IMR-90 (cell line): ENCODE data around the gene KCNK15. TPM values are rescaled to one million over a fixed set of nuclear protein-coding genes. Genes with fewer than 3 reads are reported as not detected.
A peak's percentile ranks its signal among the peaks of the same experiment; 100 is the strongest.

Experiments
- ATAC-seq: fragments of 200-7000 bp; cut with Tn5 transposase; 2 replicates; pipeline ENCODE4 v1.9.1; 2020; ENCODE audit warnings: low read depth, mild to moderate bottlenecking, moderate library complexity
- BruUV-seq: library from RNA; stranded (reverse); fragments of 400-500 nt; replicated peaks from 2 replicates; lab custom pipeline; 2021; lab: Mats Ljungman, UMichigan
- CTCF ChIA-PET: fragments of 300-600 bp; formaldehyde crosslinking; extraction: SDS; loops from one replicate; lab custom pipeline; 2021; ENCODE audit warnings: antibody characterized with exemption; lab: Yijun Ruan, JAX
- POLR2A ChIA-PET: fragments of 300-600 bp; sonication (Branson Sonifier 250); formaldehyde crosslinking; loops from one replicate; lab custom pipeline; 2022; ENCODE audit warnings: antibody characterized with exemption; ENCODE audit not compliant: unreplicated experiment; lab: Charles Lee
- DNase-seq: peaks from one replicate; pipeline ENCODE4 v3.0.0; 2013
- H2AFZ ChIP-seq: replicated peaks from 2 replicates; pipeline ENCODE3; 2013; ENCODE audit warnings: low read length, mild to moderate bottlenecking; ENCODE audit not compliant: poor library complexity
- H2AK5ac ChIP-seq: 2 replicates; pipeline ENCODE4 v1.6.1; 2013; ENCODE audit warnings: low read depth, low read length, inconsistent platforms
- H2AK9ac ChIP-seq: replicated peaks from 2 replicates; pipeline ENCODE3; 2013; ENCODE audit warnings: mild to moderate bottlenecking, low read depth, low read length, moderate library complexity; ENCODE audit not compliant: poor library complexity
- H2BK120ac ChIP-seq: 2 replicates; pipeline ENCODE4 v1.6.1; 2013; ENCODE audit warnings: low read depth, low read length, inconsistent platforms
- H2BK15ac ChIP-seq: 3 replicates; pipeline ENCODE4 v1.6.1; 2013; ENCODE audit warnings: low read depth, low read length, inconsistent platforms
- H2BK20ac ChIP-seq: 2 replicates; pipeline ENCODE4 v1.6.1; 2013; ENCODE audit warnings: low read depth, mild to moderate bottlenecking, inconsistent platforms, low read length, moderate library complexity
- H2BK5ac ChIP-seq: 2 replicates; pipeline ENCODE4 v1.6.1; 2013; ENCODE audit warnings: mild to moderate bottlenecking, low read depth, low read length, inconsistent platforms; ENCODE audit not compliant: poor library complexity, severe bottlenecking
- H3K14ac ChIP-seq: replicated peaks from 2 replicates; pipeline ENCODE4 v1.6.1; 2013; ENCODE audit warnings: low read depth, low read length, inconsistent platforms
- H3K18ac ChIP-seq: 2 replicates; pipeline ENCODE4 v1.6.1; 2013; ENCODE audit warnings: low read depth, low read length, control low read depth
- H3K23ac ChIP-seq: 2 replicates; pipeline ENCODE4 v1.6.1; 2013; ENCODE audit warnings: low read depth, low read length, inconsistent platforms
- H3K27ac ChIP-seq: 2 replicates; pipeline ENCODE4 v1.5.1; 2013; ENCODE audit warnings: mild to moderate bottlenecking, control low read depth, low read length; ENCODE audit not compliant: insufficient read depth
- H3K27me3 ChIP-seq: 2 replicates; pipeline ENCODE4 v1.6.1; 2013; ENCODE audit warnings: low read length; ENCODE audit not compliant: control insufficient read depth, insufficient read depth
- H3K36me3 ChIP-seq: 2 replicates; pipeline ENCODE4 v1.6.1; 2013; ENCODE audit warnings: low read length, mixed read lengths; ENCODE audit not compliant: control insufficient read depth, insufficient read depth
- H3K4ac ChIP-seq: 2 replicates; pipeline ENCODE4 v1.6.1; 2013; ENCODE audit warnings: low read depth, low read length, inconsistent platforms
- H3K4me1 ChIP-seq: 2 replicates; pipeline ENCODE4 v1.6.1; 2013; ENCODE audit warnings: low read length, mixed read lengths; ENCODE audit not compliant: control insufficient read depth, insufficient read depth
- H3K4me2 ChIP-seq: 2 replicates; pipeline ENCODE4 v1.6.1; 2013; ENCODE audit warnings: low read depth, mild to moderate bottlenecking, control low read depth, low read length, moderate library complexity
- H3K4me3 ChIP-seq: 2 replicates; pipeline ENCODE4 v1.5.1; 2013; ENCODE audit warnings: low read depth, mild to moderate bottlenecking, control low read depth, low read length, moderate library complexity; ENCODE audit not compliant: insufficient read depth
- H3K56ac ChIP-seq: 2 replicates; pipeline ENCODE4 v1.6.1; 2013; ENCODE audit warnings: low read length, inconsistent platforms; ENCODE audit not compliant: insufficient read depth; ENCODE audit errors: extremely low read depth
- H3K79me1 ChIP-seq, 2 experiments: 2 replicates each; pipeline ENCODE4 v1.6.1; 2013; ENCODE audit warnings: low read length in 2 of 2, inconsistent platforms in 1 of 2, low read depth in 1 of 2
- H3K9ac ChIP-seq: 2 replicates; pipeline ENCODE4 v1.6.1; 2013; ENCODE audit warnings: low read depth, low read length, control low read depth
- H3K9me1 ChIP-seq: 2 replicates; pipeline ENCODE4 v1.6.1; 2013; ENCODE audit warnings: low read length, inconsistent platforms; ENCODE audit not compliant: insufficient read depth
- H3K9me3 ChIP-seq: 2 replicates; pipeline ENCODE4 v1.6.1; 2013; ENCODE audit warnings: low read length; ENCODE audit not compliant: control insufficient read depth, insufficient read depth
- H4K20me1 ChIP-seq: 2 replicates; pipeline ENCODE4 v1.6.1; 2013; ENCODE audit warnings: low read length, inconsistent platforms; ENCODE audit not compliant: insufficient read depth
- H4K5ac ChIP-seq: 2 replicates; pipeline ENCODE4 v1.6.1; 2013; ENCODE audit warnings: mild to moderate bottlenecking, low read depth, low read length, control low read depth
- H4K8ac ChIP-seq, 2 experiments: 2 replicates each; pipeline ENCODE4 v1.6.1; 2013; ENCODE audit warnings: low read depth in 2 of 2, low read length in 2 of 2, control low read depth in 1 of 2, inconsistent platforms in 1 of 2
- H4K91ac ChIP-seq: 2 replicates; pipeline ENCODE4 v1.6.1; 2013; ENCODE audit warnings: low read depth, low read length, inconsistent platforms; ENCODE audit not compliant: insufficient read depth
- BHLHE40 ChIP-seq: fragments of 150-350 bp; IDR thresholded peaks from 2 replicates; pipeline ENCODE4 v1.6.1; 2016; ENCODE audit warnings: mild to moderate bottlenecking, low read depth, low read length
- CEBPB ChIP-seq: IDR thresholded peaks from 2 replicates; pipeline ENCODE4 v1.6.1; 2012; ENCODE audit warnings: low read depth, low read length, improper control_type of control experiment
- CHD1 ChIP-seq: IDR thresholded peaks from 2 replicates; pipeline ENCODE4 v1.6.1; 2012; ENCODE audit warnings: low read depth, low read length, improper control_type of control experiment
- MAFK ChIP-seq: IDR thresholded peaks from 2 replicates; pipeline ENCODE4 v1.6.1; 2012; ENCODE audit warnings: low read depth, low read length, improper control_type of control experiment
- MAZ ChIP-seq: IDR thresholded peaks from 2 replicates; pipeline ENCODE4 v1.6.1; 2012; ENCODE audit warnings: low read depth, mild to moderate bottlenecking, low read length, improper control_type of control experiment, moderate library complexity, borderline replicate concordance
- MXI1 ChIP-seq: IDR thresholded peaks from 2 replicates; pipeline ENCODE4 v1.6.1; 2012; ENCODE audit warnings: low read depth, mild to moderate bottlenecking, low read length, moderate library complexity, borderline replicate concordance
- NFE2L2 ChIP-seq: fragments of 150-350 bp; IDR thresholded peaks from 2 replicates; pipeline ENCODE4 v1.6.1; 2016; ENCODE audit warnings: low read depth, mild to moderate bottlenecking, low read length
- POLR2A ChIP-seq: IDR thresholded peaks from 2 replicates; pipeline ENCODE4 v1.6.1; 2012; ENCODE audit warnings: mild to moderate bottlenecking, low read depth, low read length
- RCOR1 ChIP-seq: IDR thresholded peaks from 2 replicates; pipeline ENCODE4 v1.6.1; 2012; ENCODE audit warnings: mild to moderate bottlenecking, low read length, improper control_type of control experiment; ENCODE audit not compliant: insufficient replicate concordance
- WGBS, 2 experiments: methylation state at CpG; one replicate each; pipeline versions ENCODE4 v1.1.5 to v1.1.7; 2013; ENCODE audit warnings: missing lambda C conversion rate in 2 of 2; ENCODE audit not compliant: insufficient read length in 1 of 2; ENCODE audit errors: extremely low coverage in 2 of 2; 5-methylcytosine and 5-hydroxymethylcytosine counted together
- dilution Hi-C: fragments of 300-500 bp; cut with HindIII; formaldehyde crosslinking; loops from one replicate; pipeline ENCODE4 v1.14.3; 2018; ENCODE audit warnings: low sequenced_read_pairs; ENCODE audit not compliant: unreplicated experiment
- in situ Hi-C: fragments of 300-500 bp; cut with MboI; formaldehyde crosslinking; loops from 3 replicates; pipeline ENCODE4 v1.14.3; 2019; ENCODE audit warnings: low sequenced_read_pairs, inconsistent platforms, mixed read lengths
- intact Hi-C: fragments of 100-400 bp; cut with micrococcal nuclease; formaldehyde crosslinking; loops from 2 replicates; pipeline ENCODE4 v1.10.0; 2022
- polyA plus RNA-seq, 3 experiments: library from polyadenylated mRNA; depleted of rRNA; stranded (reverse); fragments of >200 nt; gene quantifications; 2 replicates each; pipeline ENCODE4 v1.2.3, GENCODE V29; 2012; ENCODE audit warnings: low replicate concordance in 1 of 3
- total RNA-seq: library from RNA; depleted of rRNA; stranded (reverse); fragments of >200 nt; gene quantifications from 2 replicates; pipeline ENCODE4 v1.2.3, GENCODE V29; 2012
- TF ChIP-seq, protein P1 (sequence below): fragments of 150-350 bp; IDR thresholded peaks from 2 replicates; pipeline ENCODE4 v1.6.1; 2016; ENCODE audit warnings: low read depth, mild to moderate bottlenecking, low read length, moderate library complexity, borderline replicate concordance
- TF ChIP-seq, protein P2 (sequence below): fragments of 150-350 bp; IDR thresholded peaks from 2 replicates; pipeline ENCODE4 v1.6.1; 2017; ENCODE audit warnings: mild to moderate bottlenecking, antibody characterized with exemption, low read length, low read depth

KCNK15 gene
- total and polyA plus RNA-seq, 2 of the 4 experiments (the other 2 are of a cell fraction), result not detected

GRCh38 chr20:44736170-44737021, 9.3 kb upstream of the KCNK15 start:
- Histone ChIP-seq H3K9ac (no peak overlapping the region), H4K20me1 (no peaks in the 10 kb centered on the region), H2AK5ac (peak overlapping the region; percentile 43), H3K4me3 (no peak overlapping the region), H2BK20ac (no peak overlapping the region), H3K23ac (no peak overlapping the region), H2BK120ac (0 out of 2 replicates have a peak overlapping the region, but pooled peaks have one; percentile 17), H3K79me1 (no peaks in the 10 kb centered on the region), H2AK9ac (no peak overlapping the region), H3K27ac (no peak overlapping the region), H3K4me1 (peaks cover 6% of the 10 kb centered on the region; the same call in 1 of the 2 replicates), H2AFZ (peak overlapping the region; percentile 81), H4K5ac (peak overlapping the region; percentile 94), H3K56ac (no peak overlapping the region), H4K91ac (peak overlapping the region; percentile 42; the same call in 1 of the 2 replicates), H3K36me3 (no peaks in the 10 kb centered on the region), H3K18ac (peak overlapping the region; percentile 71), H3K27me3 (peaks cover 10% of the 10 kb centered on the region), H3K14ac (peak overlapping the region; percentile 55; the same call in 1 of the 2 replicates), H3K9me3 (no peaks in the 10 kb centered on the region), H3K4ac (peak overlapping the region; percentile 24; the same call in 1 of the 2 replicates), H3K4me2 (peak overlapping the region; percentile 19; the same call in 1 of the 2 replicates), H2BK15ac (no peak overlapping the region), H3K9me1 (no peaks in the 10 kb centered on the region; the same call in 1 of the 2 replicates), H4K8ac (peak overlapping the region; percentile 77 to 88), H2BK5ac (no peak overlapping the region)
- ChIA-PET POLR2A (no interaction called here), CTCF (no interaction called here)
- in situ Hi-C loops (no loop called here), intact Hi-C loops (no loop called here), dilution Hi-C loops (no loop called here)
- no peak for TF ChIP-seq NFE2L2
- TF ChIP-seq RCOR1, result no peak
- TF ChIP-seq CHD1, result no peak
- peak; percentile 71 for TF ChIP-seq CEBPB
- TF ChIP-seq, protein P1, sequence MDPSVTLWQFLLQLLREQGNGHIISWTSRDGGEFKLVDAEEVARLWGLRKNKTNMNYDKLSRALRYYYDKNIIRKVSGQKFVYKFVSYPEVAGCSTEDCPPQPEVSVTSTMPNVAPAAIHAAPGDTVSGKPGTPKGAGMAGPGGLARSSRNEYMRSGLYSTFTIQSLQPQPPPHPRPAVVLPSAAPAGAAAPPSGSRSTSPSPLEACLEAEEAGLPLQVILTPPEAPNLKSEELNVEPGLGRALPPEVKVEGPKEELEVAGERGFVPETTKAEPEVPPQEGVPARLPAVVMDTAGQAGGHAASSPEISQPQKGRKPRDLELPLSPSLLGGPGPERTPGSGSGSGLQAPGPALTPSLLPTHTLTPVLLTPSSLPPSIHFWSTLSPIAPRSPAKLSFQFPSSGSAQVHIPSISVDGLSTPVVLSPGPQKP, result no peak
- no peak for TF ChIP-seq MAFK
- no peak for TF ChIP-seq BHLHE40
- TF ChIP-seq MXI1, result no peak
- TF ChIP-seq POLR2A, result no peak
- TF ChIP-seq, protein P2, sequence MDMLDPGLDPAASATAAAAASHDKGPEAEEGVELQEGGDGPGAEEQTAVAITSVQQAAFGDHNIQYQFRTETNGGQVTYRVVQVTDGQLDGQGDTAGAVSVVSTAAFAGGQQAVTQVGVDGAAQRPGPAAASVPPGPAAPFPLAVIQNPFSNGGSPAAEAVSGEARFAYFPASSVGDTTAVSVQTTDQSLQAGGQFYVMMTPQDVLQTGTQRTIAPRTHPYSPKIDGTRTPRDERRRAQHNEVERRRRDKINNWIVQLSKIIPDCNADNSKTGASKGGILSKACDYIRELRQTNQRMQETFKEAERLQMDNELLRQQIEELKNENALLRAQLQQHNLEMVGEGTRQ, result peak; percentile 93
- no peak for TF ChIP-seq MAZ
- DNase-seq, result peak; percentile 74
- peak; percentile 54 for ATAC-seq
- BruUV-seq, result no TSS peak
- WGBS, 2 experiments, result no CpG with 5 or more reads among the region's 6 CpGs
